Measurements from ENCODE around the gene FASLG.

The FASLG gene

GRCh38 chr1:172647110-172647564, 11.8 kb upstream of the FASLG start:
- DNase-seq = no peak

- no peak for DNase-seq
Observed at GRCh38 chr1:172647987-172648386, 10.9 kb upstream of the FASLG start.

DNA sequence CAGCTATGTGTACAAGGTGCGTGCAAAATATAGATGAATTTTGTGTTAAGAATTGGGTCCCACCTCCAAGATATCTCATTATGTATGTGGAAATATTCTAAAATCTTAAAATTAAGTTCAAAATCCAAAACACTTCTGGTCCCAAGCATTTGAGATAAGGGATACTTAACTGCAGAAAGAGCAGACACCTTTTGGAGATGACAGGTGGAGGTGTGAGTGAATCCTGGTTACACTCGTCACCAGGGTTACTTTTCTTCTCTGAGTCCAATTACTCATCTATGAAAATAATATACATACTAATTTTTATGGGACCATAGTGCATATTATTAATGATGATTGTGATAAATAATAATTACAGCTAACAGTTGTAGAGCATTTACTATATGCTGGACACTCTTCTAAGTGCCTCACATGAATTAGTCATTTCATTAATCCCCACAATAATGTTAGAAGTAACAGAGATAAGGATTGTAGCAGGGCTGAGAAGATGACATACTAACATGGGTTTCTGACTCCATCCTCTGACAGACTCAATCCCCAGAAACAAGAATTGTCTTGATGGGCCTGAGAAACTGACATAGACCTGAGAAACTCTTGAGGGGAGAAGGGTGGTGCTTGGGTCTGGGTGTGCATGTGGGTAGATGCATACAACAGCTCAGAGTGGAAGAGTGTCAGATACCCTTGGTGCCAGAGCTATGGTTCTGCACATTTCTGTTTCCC, 8.3 kb upstream of the FASLG start:
- no peak for DNase-seq

DNA sequence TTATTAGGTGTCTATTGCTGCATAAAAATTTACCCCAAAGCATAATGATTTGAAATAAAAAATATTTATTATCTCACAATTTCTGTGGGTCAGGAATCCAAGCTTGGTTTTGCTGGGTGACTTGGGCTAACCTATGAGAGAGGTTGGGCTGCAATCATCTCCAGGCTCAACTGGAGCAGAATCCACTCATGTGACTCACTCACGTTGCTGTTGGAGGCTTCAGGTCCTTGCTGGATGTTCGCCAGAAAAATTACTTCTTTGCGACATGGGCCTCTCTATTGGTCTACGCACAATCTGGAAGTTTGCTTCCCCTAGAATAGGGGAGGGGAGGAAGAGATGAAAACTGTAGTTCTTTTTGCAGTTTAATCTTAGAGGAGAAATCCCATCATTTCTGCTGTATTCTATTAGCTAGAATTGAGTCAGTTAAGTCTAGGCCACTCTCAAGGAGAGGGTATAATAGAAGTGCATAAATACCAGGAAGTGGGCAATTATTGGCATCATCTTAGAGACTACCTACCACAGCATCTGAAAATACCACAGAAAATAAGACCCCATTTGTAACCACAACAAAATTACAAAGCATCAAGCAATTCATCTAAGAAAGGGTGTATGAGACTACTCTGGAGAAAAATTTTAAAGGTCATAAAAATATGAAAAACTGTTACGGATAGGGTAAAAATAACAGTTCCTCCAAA, 5.7 kb upstream of the FASLG start:
- DNase-seq = no peak

DNA sequence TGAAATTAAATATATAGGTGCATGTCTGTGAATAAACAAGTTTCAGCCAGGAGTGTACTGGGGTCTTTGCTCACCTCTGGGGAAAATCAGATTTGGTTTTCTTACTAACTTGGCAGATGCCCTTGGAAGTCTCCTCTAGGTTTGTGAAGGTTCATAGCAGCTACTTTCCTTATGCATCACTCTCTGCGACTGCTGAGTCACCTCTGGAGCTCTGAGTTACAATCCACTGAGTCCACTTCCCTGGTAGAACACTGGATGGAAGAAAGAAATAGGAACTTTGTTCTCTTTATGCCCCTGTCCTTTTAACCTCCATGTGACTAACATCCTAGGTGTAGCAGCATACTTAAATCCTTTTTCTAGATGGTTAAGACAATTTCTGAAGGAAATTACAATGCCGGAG, 4.4 kb upstream of the FASLG start:
- DNase-seq = peak in 2 of 4 experiments; percentile 14 to 19

- DNase-seq = no peak
Observed at GRCh38 chr1:172656576-172656975, 2.3 kb upstream of the FASLG start.

DNA sequence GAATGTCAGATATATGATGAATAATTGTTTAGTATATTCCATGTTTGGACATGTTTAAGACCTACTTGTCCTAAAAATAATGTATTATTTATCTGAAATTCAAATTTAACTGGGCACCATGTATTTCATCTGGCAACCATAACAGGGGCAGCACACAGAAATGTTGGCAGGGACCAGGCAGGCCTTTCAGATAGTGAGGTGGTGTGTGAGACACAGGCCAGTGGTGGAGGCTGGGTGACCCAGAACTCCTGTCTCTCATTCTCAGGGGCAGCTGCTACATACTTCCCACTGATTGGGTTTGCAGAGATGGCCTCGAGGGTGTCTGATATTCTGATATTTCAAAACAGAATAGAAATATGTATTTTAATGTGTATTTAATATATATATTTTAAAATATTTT, 1.3 kb upstream of the FASLG start:
- DNase-seq = no peak

- no peak for DNase-seq
Observed at GRCh38 chr1:172661107-172661506, 2.2 kb downstream of the FASLG start.

DNA sequence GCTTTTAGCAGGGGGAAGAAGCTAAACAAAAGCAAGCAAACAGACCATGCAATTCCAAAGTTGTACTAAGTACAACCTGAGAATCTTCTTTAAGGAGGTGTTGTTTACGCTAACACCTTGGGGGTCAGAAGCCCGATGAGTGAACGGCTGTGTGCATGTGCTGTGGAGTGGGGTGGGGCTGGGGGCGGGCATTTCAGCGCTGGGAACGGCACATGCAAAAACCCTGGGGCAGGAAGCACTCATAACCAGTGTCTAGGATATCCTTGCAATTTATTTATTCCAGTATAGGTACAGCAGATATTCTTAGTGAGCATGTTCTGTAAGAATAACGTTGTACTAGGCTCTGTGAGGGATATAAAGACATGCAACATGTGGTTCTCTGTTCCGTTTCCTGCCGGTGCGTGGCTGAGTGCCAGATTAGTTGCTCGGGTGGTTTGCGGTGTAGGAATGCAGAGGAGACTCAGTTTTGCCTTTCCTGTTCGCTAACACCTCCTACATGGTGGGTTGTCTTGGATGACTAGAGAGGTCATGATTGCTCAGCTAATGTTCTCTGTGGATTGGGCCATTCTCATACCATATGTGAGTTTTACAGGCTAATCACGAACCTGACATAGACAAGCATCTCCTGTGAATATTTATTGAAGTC, 3.7 kb downstream of the FASLG start:
- peak; percentile 69 to 83 (median 79) for DNase-seq

DNA sequence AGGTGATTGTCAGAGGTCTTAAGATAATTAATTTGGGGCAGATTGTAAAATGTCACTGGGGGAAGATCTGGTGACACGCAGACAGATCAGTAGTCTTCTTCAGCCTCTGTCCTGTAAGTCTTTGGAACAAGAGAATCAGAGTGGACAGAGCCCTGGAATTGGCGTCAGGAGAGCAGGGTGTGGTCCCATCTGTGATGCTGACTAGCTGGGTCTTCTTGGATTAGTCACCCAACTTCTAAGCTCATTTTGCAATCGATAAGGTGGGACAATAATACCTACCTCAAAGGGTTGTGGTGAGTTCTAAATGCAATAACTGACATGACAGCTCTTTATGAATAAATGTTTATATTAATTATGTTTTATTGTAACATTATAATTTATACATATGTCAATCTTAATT, 4.8 kb downstream of the FASLG start:
- DNase-seq = no peak

GRCh38 chr1:172668097-172668496, 9.2 kb downstream of the FASLG start:
- DNase-seq = no peak

DNA sequence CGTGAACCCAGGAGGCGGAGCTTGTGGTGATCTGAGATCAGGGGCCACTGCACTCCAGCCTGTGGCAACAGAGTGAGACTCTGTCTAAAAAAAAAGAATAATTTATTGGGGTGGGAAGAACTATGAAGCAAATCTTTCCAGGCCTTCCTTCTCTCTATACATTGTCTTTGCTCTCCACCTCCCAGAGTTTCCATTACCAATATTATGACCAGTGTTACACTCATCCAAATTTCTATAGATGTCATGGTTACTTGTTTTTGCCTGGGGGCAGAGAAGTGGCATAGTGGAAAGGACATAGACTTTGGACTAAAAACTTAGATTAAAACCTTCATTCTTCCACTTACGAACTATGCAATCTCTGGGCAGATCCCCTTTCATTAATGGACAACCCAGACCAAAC, 10.1 kb downstream of the FASLG start:
- no peak for DNase-seq

- DNase-seq = no peak
Observed at GRCh38 chr1:172670316-172670715, 11.4 kb downstream of the FASLG start.

GRCh38 chr1:172670791-172671190, 11.9 kb downstream of the FASLG start:
- DNase-seq = no peak

DNA sequence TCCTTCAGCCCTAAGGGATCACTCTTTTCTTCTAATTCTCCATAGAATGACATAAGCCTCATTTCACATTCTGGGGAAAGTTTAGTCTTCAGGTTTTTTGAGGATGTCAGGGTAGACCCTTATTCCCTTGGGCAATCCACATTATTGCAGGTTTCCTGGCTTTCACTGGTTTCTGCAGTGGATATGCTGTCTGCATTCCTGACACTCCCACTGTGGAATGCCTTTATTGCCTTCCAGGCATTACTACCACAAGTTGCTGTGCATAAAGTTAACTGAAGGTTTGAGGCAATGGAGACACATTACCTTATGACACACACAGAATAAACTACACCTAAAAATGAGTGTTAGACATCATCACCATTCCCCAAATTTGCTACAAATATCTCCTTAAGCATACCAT, 12.7 kb downstream of the FASLG start:
- DNase-seq = no peak

DNA sequence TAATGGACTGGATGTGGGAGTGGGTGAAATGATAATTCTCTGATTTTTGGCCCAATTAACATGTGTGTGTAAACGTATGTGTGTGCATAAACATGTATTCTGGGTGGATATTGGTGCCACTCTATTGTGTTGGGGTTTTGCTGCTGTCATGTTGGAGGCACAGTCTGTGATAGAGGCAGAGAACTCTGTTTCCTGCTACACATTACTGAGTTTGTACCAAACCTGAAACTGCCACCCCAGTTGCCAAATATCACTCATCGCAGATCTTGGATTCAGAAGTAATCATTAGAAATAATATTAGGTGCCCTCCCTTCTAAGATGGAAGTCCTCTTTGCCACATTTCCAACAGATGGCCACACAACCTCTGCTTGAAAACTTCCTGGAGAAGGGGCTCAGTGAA, 13.8 kb downstream of the FASLG start:
- DNase-seq = no peak

GRCh38 chr1:172673761-172674160, 14.9 kb downstream of the FASLG start:
- DNase-seq = peak in 1 of 4 experiments; percentile 4

DNA sequence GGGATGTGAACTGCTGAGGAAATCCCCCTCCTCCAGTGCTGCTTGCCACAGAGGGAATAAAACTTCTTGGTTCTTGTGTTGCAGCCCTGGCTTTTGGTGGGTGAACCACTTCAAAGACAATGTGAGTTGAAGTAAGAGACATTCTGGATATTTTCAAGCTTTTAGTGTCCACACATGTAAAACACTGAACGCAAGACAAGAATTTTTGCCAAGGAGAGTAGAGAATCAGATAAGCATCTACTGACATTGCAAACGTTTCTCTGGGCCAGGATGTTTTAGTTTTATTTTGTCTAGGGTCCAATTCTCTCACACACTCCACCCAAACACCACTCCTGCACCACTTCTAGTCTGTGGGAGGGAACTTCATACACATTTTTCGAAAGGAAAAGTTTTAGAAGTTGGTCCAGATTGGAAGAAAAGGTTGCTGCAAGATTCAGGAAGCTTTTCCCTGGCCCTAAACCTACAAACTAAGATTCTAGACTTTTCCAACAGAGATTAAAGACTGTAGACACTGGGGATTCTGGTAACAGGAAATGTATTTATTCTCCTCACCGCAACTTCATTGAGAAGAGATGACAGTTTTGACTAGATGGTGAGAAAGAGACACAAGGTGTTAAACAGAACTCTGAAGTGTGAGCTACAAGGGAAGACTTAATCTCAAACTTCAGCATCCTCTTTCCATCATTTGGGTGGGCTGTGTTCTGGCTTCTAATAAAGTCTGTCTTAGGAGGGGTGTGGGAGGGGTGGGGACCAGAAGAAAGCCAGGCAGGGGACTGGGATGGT, 16.1 kb downstream of the FASLG start:
- DNase-seq = no peak

GRCh38 chr1:172679000-172679772, 20.3 kb downstream of the FASLG start:
- no peak for DNase-seq

- no peak for DNase-seq
Observed at GRCh38 chr1:172680244-172680643, 21.3 kb downstream of the FASLG start.

GRCh38 chr1:172680733-172681275, 21.9 kb downstream of the FASLG start:
- no peak for DNase-seq

- no peak for DNase-seq
Observed at GRCh38 chr1:172682812-172683211, 23.9 kb downstream of the FASLG start.
